NT2/D1 (cell line): ENCODE measurements around the gene PDK1.

Experiments used
- DNase-seq: peaks from one replicate; pipeline ENCODE4 v3.0.0-alpha.2; 2011; ENCODE audit warnings: low read depth, low spot score
- H3K27me3 ChIP-seq: 2 replicates; pipeline ENCODE4 v1.6.0; 2011; ENCODE audit warnings: mild to moderate bottlenecking; ENCODE audit not compliant: insufficient read length, insufficient read depth
- H3K36me3 ChIP-seq: 2 replicates; pipeline ENCODE4 v1.6.1; 2011; ENCODE audit warnings: mild to moderate bottlenecking, low read length, mixed read lengths; ENCODE audit not compliant: insufficient read depth, insufficient read length
- H3K4me1 ChIP-seq: 2 replicates; pipeline ENCODE4 v1.5.1; 2011; ENCODE audit not compliant: insufficient read depth, insufficient read length
- H3K4me3 ChIP-seq: 2 replicates; pipeline ENCODE4 v1.5.1; 2011; ENCODE audit warnings: low read depth; ENCODE audit not compliant: insufficient read length
- H3K9ac ChIP-seq: 2 replicates; pipeline ENCODE4 v1.6.0; 2011; ENCODE audit warnings: low read depth; ENCODE audit not compliant: insufficient read length
- H3K9me3 ChIP-seq: 2 replicates; pipeline ENCODE4 v1.5.1; 2011; ENCODE audit warnings: mild to moderate bottlenecking, low read length; ENCODE audit not compliant: insufficient read depth
- SUZ12 ChIP-seq: IDR thresholded peaks from 2 replicates; pipeline ENCODE4 v1.6.1; 2011; ENCODE audit not compliant: insufficient read length, insufficient read depth; ENCODE audit errors: extremely low read depth
- YY1 ChIP-seq: IDR thresholded peaks from 2 replicates; pipeline ENCODE4 v1.6.1; 2011; ENCODE audit not compliant: insufficient read length, insufficient read depth
- ZNF274 ChIP-seq: IDR thresholded peaks from 2 replicates; pipeline ENCODE4 v1.6.1; 2011; ENCODE audit warnings: mild to moderate bottlenecking, low read depth, low read length

Gene PDK1

GRCh38 chr2:172613040-172613439 lies 57.1 kb downstream of the PDK1 start:
- Histone ChIP-seq H3K4me1 (no peaks in the 10 kb centered on the region), H3K36me3 (no peaks in the 10 kb centered on the region), H3K9me3 (peaks cover 4% of the 10 kb centered on the region; the same call in 1 of the 2 replicates), H3K9ac (no peak overlapping the region), H3K4me3 (no peak overlapping the region), H3K27me3 (no peaks in the 10 kb centered on the region)
- no peak for DNase-seq
- TF ChIP-seq SUZ12, result no peak
- no peak for TF ChIP-seq YY1
- no peak for TF ChIP-seq ZNF274

- Histone ChIP-seq H3K27me3 (no peaks in the 10 kb centered on the region), H3K9ac (no peak overlapping the region), H3K36me3 (no peaks in the 10 kb centered on the region), H3K9me3 (peaks cover 4% of the 10 kb centered on the region; the same call in 1 of the 2 replicates), H3K4me3 (no peak overlapping the region), H3K4me1 (no peaks in the 10 kb centered on the region)
- DNase-seq, result no peak
- no peak for TF ChIP-seq ZNF274
- TF ChIP-seq YY1, result no peak
- no peak for TF ChIP-seq SUZ12
These were observed 57.8 kb downstream of the PDK1 start for GRCh38 chr2:172613615-172614231.

DNA sequence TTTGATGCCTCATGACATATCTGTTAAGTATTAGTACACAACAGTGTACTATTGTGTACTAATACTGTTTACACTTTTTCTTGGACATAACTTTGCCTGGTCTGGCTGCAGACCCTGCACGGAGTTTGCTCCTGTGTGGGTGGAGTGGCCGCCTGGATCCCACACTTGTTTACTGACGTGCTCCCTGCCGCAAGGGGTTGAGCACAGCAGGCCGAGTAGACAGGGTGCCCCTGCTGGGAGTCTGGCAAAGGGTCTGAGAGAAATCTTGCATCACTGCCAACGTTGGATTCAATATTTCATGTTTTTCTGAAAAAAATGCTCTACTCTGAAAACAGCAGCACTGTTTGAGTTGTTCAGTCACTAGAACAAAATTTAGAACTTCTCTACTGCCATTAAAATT lies 59.0 kb downstream of the PDK1 start:
- no peak for TF ChIP-seq ZNF274
- TF ChIP-seq YY1, result no peak
- no peaks in the 10 kb centered on the region for H3K36me3 ChIP-seq
- peaks cover 4% of the 10 kb centered on the region; the same call in 1 of the 2 replicates for H3K9me3 ChIP-seq
- DNase-seq, result no peak
- H3K27me3 ChIP-seq, result no peaks in the 10 kb centered on the region
- H3K9ac ChIP-seq, result no peak overlapping the region
- no peaks in the 10 kb centered on the region for H3K4me1 ChIP-seq
- no peak overlapping the region for H3K4me3 ChIP-seq

DNA sequence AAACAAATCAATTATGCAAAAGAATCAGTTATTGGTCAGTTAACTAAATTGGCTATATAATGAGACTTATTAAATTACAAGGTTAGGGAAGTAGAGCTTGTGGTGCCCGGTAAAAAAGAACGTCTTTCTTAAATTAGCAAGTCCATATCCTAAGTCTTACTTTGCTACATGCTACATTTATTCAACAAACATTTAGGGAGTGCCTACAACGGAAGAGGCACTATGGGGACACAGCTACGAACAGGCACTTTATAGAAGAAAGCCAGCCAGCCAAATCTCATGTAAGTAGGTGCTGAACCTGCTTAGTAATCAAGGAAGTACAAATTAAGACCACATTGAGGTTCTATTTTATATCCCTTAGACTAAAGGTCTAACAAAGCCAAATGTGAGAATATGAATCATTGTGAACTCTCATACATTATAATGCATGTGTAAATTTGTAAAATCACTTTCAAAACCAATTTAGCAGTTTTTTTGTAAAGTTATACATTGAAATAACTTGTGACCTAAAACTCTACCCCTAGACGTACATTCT lies 59.9 kb downstream of the PDK1 start:
- Histone ChIP-seq H3K27me3 (no peaks in the 10 kb centered on the region), H3K4me1 (no peaks in the 10 kb centered on the region), H3K9me3 (peaks cover 4% of the 10 kb centered on the region; the same call in 1 of the 2 replicates), H3K4me3 (no peak overlapping the region), H3K36me3 (no peaks in the 10 kb centered on the region), H3K9ac (no peak overlapping the region)
- TF ChIP-seq SUZ12 (no peak), ZNF274 (no peak), YY1 (no peak)
- no peak for DNase-seq

- Histone ChIP-seq H3K27me3 (no peaks in the 10 kb centered on the region), H3K4me3 (no peak overlapping the region), H3K4me1 (no peaks in the 10 kb centered on the region), H3K9me3 (peaks cover 7% of the 10 kb centered on the region), H3K9ac (no peak overlapping the region), H3K36me3 (no peaks in the 10 kb centered on the region)
- DNase-seq, result no peak
- TF ChIP-seq ZNF274 (no peak), YY1 (no peak), SUZ12 (no peak)
These were observed 61.2 kb downstream of the PDK1 start for GRCh38 chr2:172617115-172617514.

- TF ChIP-seq SUZ12 (no peak), YY1 (no peak), ZNF274 (no peak)
- Histone ChIP-seq H3K36me3 (no peaks in the 10 kb centered on the region), H3K27me3 (no peaks in the 10 kb centered on the region), H3K4me1 (no peaks in the 10 kb centered on the region), H3K9ac (no peak overlapping the region), H3K9me3 (peaks cover 14% of the 10 kb centered on the region), H3K4me3 (no peak overlapping the region)
- no peak for DNase-seq
These were observed 67.5 kb downstream of the PDK1 start for GRCh38 chr2:172623249-172623965.

GRCh38 chr2:172624996-172625395 lies 69.1 kb downstream of the PDK1 start:
- no peak for DNase-seq
- Histone ChIP-seq H3K9me3 (peaks cover 14% of the 10 kb centered on the region), H3K4me3 (no peak overlapping the region), H3K4me1 (no peaks in the 10 kb centered on the region), H3K36me3 (peaks cover 4% of the 10 kb centered on the region), H3K27me3 (no peaks in the 10 kb centered on the region), H3K9ac (no peak overlapping the region)
- TF ChIP-seq YY1, result no peak
- TF ChIP-seq SUZ12, result no peak
- no peak for TF ChIP-seq ZNF274
